Activated naive CD4-positive, alpha-beta T cell treated with anti-CD3 and anti-CD28 coated beads for 36 hours (primary cell): ENCODE results near the gene CHMP2A. TPM values are rescaled to one million over a fixed set of nuclear protein-coding genes. Genes with fewer than 3 reads are reported as not detected.

ENCODE experiments used
- CTCF ChIA-PET: fragments of 350-600 bp; sonication (Branson Sonifier 250); formaldehyde crosslinking; loops from one replicate; lab custom pipeline; 2021; ENCODE audit warnings: antibody characterized with exemption; lab: Charles Lee
- DNase-seq: peaks from one replicate; pipeline ENCODE4 v3.0.0-alpha.2; 2020
- H3K27ac Mint-ChIP-seq: one replicate; pipeline ENCODE4 v1.8.0; 2021; ENCODE audit warnings: mild to moderate bottlenecking, mixed read lengths
- H3K27me3 Mint-ChIP-seq: one replicate; pipeline ENCODE4 v1.8.0; 2021; ENCODE audit warnings: low read depth, mixed read lengths
- H3K36me3 Mint-ChIP-seq: one replicate; pipeline ENCODE4 v1.8.0; 2021; ENCODE audit warnings: low read depth, mixed read lengths
- H3K4me1 Mint-ChIP-seq: one replicate; pipeline ENCODE4 v1.8.0; 2021; ENCODE audit warnings: low read depth, mixed read lengths
- H3K4me3 Mint-ChIP-seq: one replicate; pipeline ENCODE4 v1.8.0; 2021; ENCODE audit warnings: mild to moderate bottlenecking, moderate library complexity, mixed read lengths
- H3K9me3 Mint-ChIP-seq: one replicate; pipeline ENCODE4 v1.8.0; 2021; ENCODE audit warnings: mixed read lengths
- intact Hi-C: fragments of 100-400 bp; cut with micrococcal nuclease; formaldehyde crosslinking; loops from one replicate; pipeline ENCODE4 v1.15.1; 2023
- total RNA-seq, 2 experiments: library from RNA; stranded (reverse); gene quantifications; one replicate each; pipeline ENCODE4 v1.2.3, GENCODE V29; 2021

Gene CHMP2A
- total RNA-seq, 2 experiments from 2014 or later: 109 to 111 TPM

DNA sequence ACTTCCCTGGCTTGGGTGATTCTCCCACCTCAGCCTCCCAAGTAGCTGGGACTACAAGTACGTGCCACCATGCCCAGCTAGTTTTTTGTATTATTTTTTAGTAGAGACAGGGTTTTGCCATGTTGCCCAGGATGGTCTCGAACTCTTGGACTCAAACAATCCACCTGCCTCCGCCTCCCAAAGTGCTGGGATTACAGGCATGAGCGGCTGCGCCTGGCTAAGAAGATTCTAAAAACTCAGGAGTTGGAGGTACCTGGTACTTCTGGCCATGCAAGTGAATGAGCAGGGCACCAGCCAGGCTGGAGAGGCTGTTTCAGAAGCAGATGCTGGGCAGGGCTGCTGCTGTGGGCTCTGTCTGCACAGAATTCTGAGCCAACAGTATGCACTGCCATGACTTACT, 12.1 kb upstream of the CHMP2A start:
- H3K4me3 Mint-ChIP-seq: no peak overlapping the region
- H3K27me3 Mint-ChIP-seq: no peaks in the 10 kb centered on the region
- DNase-seq: peak; percentile 0
- CTCF ChIA-PET: interaction anchor here (1.0 kb wide), 1 partner anchor 20 kb away, joined by 3 read pairs; no protein-coding TSS in a partner anchor
- intact Hi-C loops: no loop called here
- no peaks in the 10 kb centered on the region for H3K9me3 Mint-ChIP-seq
- H3K27ac Mint-ChIP-seq: no peak overlapping the region
- H3K4me1 Mint-ChIP-seq: peaks cover 27% of the 10 kb centered on the region
- H3K36me3 Mint-ChIP-seq: peaks cover 25% of the 10 kb centered on the region

DNA sequence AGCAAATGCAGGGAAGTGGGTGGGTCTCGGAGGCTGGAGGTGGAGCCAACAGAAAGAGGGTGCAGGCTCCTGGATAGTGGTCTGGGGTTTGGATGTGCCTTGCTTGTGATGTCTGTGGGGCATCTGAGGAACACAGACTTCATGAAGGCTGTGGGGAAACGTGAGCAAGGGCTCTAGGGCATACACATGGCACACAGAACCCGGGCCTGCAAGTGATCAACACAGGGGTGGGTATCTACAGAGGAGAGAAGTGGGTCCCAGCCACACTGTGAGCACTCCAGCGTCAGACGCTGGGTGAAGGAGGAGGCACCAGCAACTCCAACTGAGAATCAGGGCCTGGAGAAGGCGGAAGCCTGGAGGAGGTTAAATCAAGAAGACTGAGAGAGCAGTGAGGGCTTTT, 8.9 kb upstream of the CHMP2A start:
- peak overlapping the region; percentile 4 for H3K4me3 Mint-ChIP-seq
- no peak for DNase-seq
- no peaks in the 10 kb centered on the region for H3K9me3 Mint-ChIP-seq
- peaks cover 41% of the 10 kb centered on the region for H3K4me1 Mint-ChIP-seq
- intact Hi-C loops: loop anchor here (1.0 kb wide), 1 partner anchor 8 kb away; no protein-coding TSS in a partner anchor
- H3K36me3 Mint-ChIP-seq: peaks cover 22% of the 10 kb centered on the region
- CTCF ChIA-PET: no interaction called here
- H3K27me3 Mint-ChIP-seq: no peaks in the 10 kb centered on the region
- H3K27ac Mint-ChIP-seq: no peak overlapping the region

- no peak for DNase-seq
- H3K27me3 Mint-ChIP-seq: no peaks in the 10 kb centered on the region
- no peak overlapping the region for H3K27ac Mint-ChIP-seq
Observed at GRCh38 chr19:58563034-58563573, 8.2 kb upstream of the CHMP2A start.

GRCh38 chr19:58562122-58563033, 7.5 kb upstream of the CHMP2A start:
- H3K36me3 Mint-ChIP-seq: peaks cover 23% of the 10 kb centered on the region
- CTCF ChIA-PET: interaction anchor here (1.4 to 1.7 kb wide), 3 partner anchors 19 to 45 kb away, joined by 3 to 9 read pairs (median 4); partner anchors contain the start of gene ZBTB45
- no peaks in the 10 kb centered on the region for H3K9me3 Mint-ChIP-seq
- peak; percentile 48 for DNase-seq
- H3K4me3 Mint-ChIP-seq: peak overlapping the region; percentile 74
- H3K4me1 Mint-ChIP-seq: peaks cover 42% of the 10 kb centered on the region
- H3K27ac Mint-ChIP-seq: peak overlapping the region; percentile 30
- intact Hi-C loops: loop anchor here (1.0 kb wide), 1 partner anchor 10 kb away; no protein-coding TSS in a partner anchor
- no peaks in the 10 kb centered on the region for H3K27me3 Mint-ChIP-seq

More at GRCh38 chr19:58563034-58563573, 8.2 kb upstream of the CHMP2A start:
- no peaks in the 10 kb centered on the region for H3K9me3 Mint-ChIP-seq
- H3K36me3 Mint-ChIP-seq: peaks cover 19% of the 10 kb centered on the region
- H3K4me1 Mint-ChIP-seq: peaks cover 38% of the 10 kb centered on the region
- peak overlapping the region; percentile 74 for H3K4me3 Mint-ChIP-seq
- CTCF ChIA-PET: interaction anchor here (1.4 kb wide), 1 partner anchor 18 kb away, joined by 3 read pairs; no protein-coding TSS in a partner anchor
- intact Hi-C loops: loop anchor here (1.0 kb wide), 1 partner anchor 9 kb away; no protein-coding TSS in a partner anchor

GRCh38 chr19:58561373-58562121, 6.6 kb upstream of the CHMP2A start:
- CTCF ChIA-PET: interaction anchor here (1.0 to 1.7 kb wide), 3 partner anchors 20 to 44 kb away, joined by 3 to 9 read pairs (median 4); partner anchors contain the start of gene ZBTB45
- H3K4me3 Mint-ChIP-seq: peak overlapping the region; percentile 74
- H3K9me3 Mint-ChIP-seq: no peaks in the 10 kb centered on the region
- DNase-seq: no peak
- H3K36me3 Mint-ChIP-seq: peaks cover 26% of the 10 kb centered on the region
- peaks cover 50% of the 10 kb centered on the region for H3K4me1 Mint-ChIP-seq
- intact Hi-C loops: no loop called here
- H3K27ac Mint-ChIP-seq: no peak overlapping the region
- no peaks in the 10 kb centered on the region for H3K27me3 Mint-ChIP-seq

GRCh38 chr19:58560921-58561320, 6.0 kb upstream of the CHMP2A start:
- CTCF ChIA-PET: interaction anchor here (1.0 to 1.7 kb wide), 3 partner anchors 20 to 43 kb away, joined by 3 to 9 read pairs (median 4); partner anchors contain the start of gene ZBTB45
- no peak for DNase-seq
- intact Hi-C loops: no loop called here
- Mint-ChIP-seq H3K36me3 (peaks cover 30% of the 10 kb centered on the region), H3K27me3 (no peaks in the 10 kb centered on the region), H3K27ac (no peak overlapping the region), H3K9me3 (no peaks in the 10 kb centered on the region), H3K4me1 (peaks cover 56% of the 10 kb centered on the region), H3K4me3 (peak overlapping the region; percentile 90)

GRCh38 chr19:58560007-58560887, 5.3 kb upstream of the CHMP2A start:
- Mint-ChIP-seq H3K4me1 (peaks cover 59% of the 10 kb centered on the region), H3K27me3 (no peaks in the 10 kb centered on the region), H3K36me3 (peaks cover 33% of the 10 kb centered on the region), H3K9me3 (no peaks in the 10 kb centered on the region), H3K27ac (peak overlapping the region; percentile 100), H3K4me3 (peak overlapping the region; percentile 90)
- no peak for DNase-seq
- intact Hi-C loops: no loop called here
- CTCF ChIA-PET: interaction anchor here (0.6 to 1.6 kb wide), 3 partner anchors 21 to 43 kb away, joined by 3 to 4 read pairs (median 4); partner anchors contain the start of gene ZBTB45

- intact Hi-C loops: loop anchor here (1.0 kb wide), 4 partner anchors 14 to 178 kb away; partner anchors contain the start of genes MZF1, TRIM28 and ZNF837
- H3K9me3 Mint-ChIP-seq: no peaks in the 10 kb centered on the region
- peaks cover 36% of the 10 kb centered on the region for H3K36me3 Mint-ChIP-seq
- DNase-seq: peak; percentile 87
- H3K4me3 Mint-ChIP-seq: peak overlapping the region; percentile 90
- H3K4me1 Mint-ChIP-seq: peaks cover 63% of the 10 kb centered on the region
- H3K27ac Mint-ChIP-seq: peak overlapping the region; percentile 100
- H3K27me3 Mint-ChIP-seq: no peaks in the 10 kb centered on the region
- CTCF ChIA-PET: interaction anchor here (0.6 kb wide), 1 partner anchor 40 kb away, joined by 4 read pairs; the partner anchor contains the start of gene ZBTB45
Observed at GRCh38 chr19:58559275-58560006, 4.5 kb upstream of the CHMP2A start.

GRCh38 chr19:58558623-58559274, 3.8 kb upstream of the CHMP2A start:
- CTCF ChIA-PET: no interaction called here
- Mint-ChIP-seq H3K27ac (peak overlapping the region; percentile 100), H3K4me3 (peak overlapping the region; percentile 90), H3K27me3 (no peaks in the 10 kb centered on the region), H3K9me3 (no peaks in the 10 kb centered on the region), H3K36me3 (peaks cover 37% of the 10 kb centered on the region), H3K4me1 (peaks cover 66% of the 10 kb centered on the region)
- peak; percentile 100 for DNase-seq
- intact Hi-C loops: loop anchor here (1.0 kb wide), 5 partner anchors 14 to 177 kb away; partner anchors contain the start of genes MZF1, TRIM28 and ZNF837

DNA sequence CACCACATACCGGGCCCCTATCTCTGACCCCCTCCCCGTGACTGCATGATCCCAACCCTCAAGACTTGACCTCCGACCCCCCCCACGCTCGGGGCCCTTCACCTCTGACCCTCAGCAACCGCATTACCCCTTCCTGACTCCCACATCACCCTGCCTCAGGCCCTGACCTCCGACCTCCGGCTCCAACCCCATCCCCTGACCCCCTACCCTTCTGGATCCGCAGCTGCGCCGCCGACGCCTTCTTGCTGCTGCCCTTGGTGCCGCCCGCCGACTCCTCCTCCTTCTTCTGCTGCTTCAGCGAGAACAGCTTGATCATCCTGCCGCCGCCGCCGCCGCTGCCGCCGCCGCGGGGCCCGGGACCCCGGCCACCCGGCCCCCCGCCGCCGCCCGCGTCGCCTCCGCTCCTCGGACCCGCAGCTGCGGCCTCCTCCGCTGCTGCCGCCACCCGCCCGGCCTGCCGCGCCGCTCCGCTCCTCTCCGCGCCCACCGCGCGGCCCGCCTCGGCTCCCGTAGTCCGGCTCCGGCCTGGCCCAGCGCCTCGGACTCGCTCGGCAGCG, 3.2 kb upstream of the CHMP2A start, which contains the start of gene UBE2M:
UBE2M (minus strand) TSS at position 546 of the 557 bp plus-strand sequence; CDS start at position 316, 230 bp downstream.
- CTCF ChIA-PET: no interaction called here
- intact Hi-C loops: loop anchor here (1.0 kb wide), 1 partner anchor 44 kb away; no protein-coding TSS in a partner anchor
- H3K27me3 Mint-ChIP-seq: no peaks in the 10 kb centered on the region
- H3K36me3 Mint-ChIP-seq: peaks cover 34% of the 10 kb centered on the region
- peak within 1 kb of the TSS; percentile 100 for H3K27ac Mint-ChIP-seq
- H3K4me3 Mint-ChIP-seq: peak within 1 kb of the TSS; percentile 90
- peak; percentile 71 for DNase-seq
- peaks cover 64% of the 10 kb centered on the region for H3K4me1 Mint-ChIP-seq
- H3K9me3 Mint-ChIP-seq: no peaks in the 10 kb centered on the region
